ENCODE data around the gene RFX2. TPM values are rescaled to one million over a fixed set of nuclear protein-coding genes. Genes with fewer than 3 reads are reported as not detected.

RFX2 gene
- total and polyA plus RNA-seq, 7 experiments from 2014 or later = 3.8 to 18.4 (median 8.2) TPM

DNA sequence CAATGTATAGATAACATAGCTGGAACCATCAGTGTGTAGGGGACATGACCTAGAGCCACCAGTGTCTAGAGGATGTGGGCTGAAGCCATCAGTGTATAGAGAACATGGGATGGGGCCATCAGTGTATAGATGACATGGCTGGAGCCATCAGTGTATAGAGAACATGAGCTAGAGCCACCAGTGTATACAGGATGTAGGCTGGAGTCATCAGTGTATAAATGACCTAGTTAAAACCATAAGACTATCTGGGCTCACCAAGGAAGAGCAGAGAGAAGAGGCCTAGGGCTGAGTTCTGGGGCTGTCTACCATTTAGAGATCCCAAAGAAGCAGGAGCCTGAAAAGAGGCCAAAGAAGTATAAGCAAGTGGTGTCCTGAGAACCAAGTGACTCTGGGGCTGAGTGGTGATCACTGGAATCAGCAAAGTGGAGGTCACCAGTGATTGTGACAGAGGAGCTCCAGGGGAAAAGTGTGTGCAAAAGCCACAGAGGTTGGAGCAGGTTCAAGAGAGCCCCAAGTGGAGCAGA is 41.0 kb downstream of the RFX2 start:
- ChIA-PET POLR2A (interaction anchor here (0.6 kb wide), 1 partner anchor 346 kb away, joined by 3 read pairs; no protein-coding TSS in a partner anchor), CTCF (interaction anchor here (1.0 to 1.2 kb wide), 2 partner anchors 20 to 57 kb away, joined by 5 to 6 read pairs; no protein-coding TSS in a partner anchor)
- peak; percentile 36 for ATAC-seq
- peak in 3 of 9 donors; percentile 17 to 24 (median 22) for DNase-seq
- peaks cover 16 to 27% (median 22%) of the 10 kb centered on the region in 7 donors for H3K4me1 Mint-ChIP-seq
- Histone ChIP-seq H3K4me3 (ENCODE audit: low read length) (no peak overlapping the region), H3K9me3 (ENCODE audit: control insufficient read depth in 2 of 3, low read length in 3 of 3) (no peaks in the 10 kb centered on the region), H3K4me1 (ENCODE audit: control insufficient read depth in 2 of 2, insufficient read depth in 2 of 2, low read length in 2 of 2) (no peaks in the 10 kb centered on the region), H3K27me3 (ENCODE audit: control insufficient read depth in 2 of 2, insufficient read depth in 2 of 2, low read length in 2 of 2) (no peaks in the 10 kb centered on the region), H3K27ac (ENCODE audit: low read depth, low read length) (no peak overlapping the region), H3K36me3 (ENCODE audit: control insufficient read depth in 2 of 3, insufficient read depth in 3 of 3, low read length in 3 of 3) (no peaks in the 10 kb centered on the region)
- peaks cover 0 to 6% (median 5%) of the 10 kb centered on the region in 5 donors for H3K27me3 Mint-ChIP-seq
- intact Hi-C loops (cut with micrococcal nuclease) = loop anchor here in 1 of 2 donors (5.0 kb wide), 1 partner anchor 43 kb away; the partner anchor contains the start of gene RFX2
- H3K36me3 Mint-ChIP-seq = peaks cover 0 to 6% (median 0%) of the 10 kb centered on the region in 5 donors
- H3K9me3 Mint-ChIP-seq = peaks cover 0 to 8% (median 0%) of the 10 kb centered on the region in 11 donors
- H3K27ac Mint-ChIP-seq = peak overlapping the region in 5 of 9 donors; percentile 7 to 87 (median 30)
- H3K4me3 Mint-ChIP-seq = peak overlapping the region in 2 of 10 donors; percentile 5 to 32

DNA sequence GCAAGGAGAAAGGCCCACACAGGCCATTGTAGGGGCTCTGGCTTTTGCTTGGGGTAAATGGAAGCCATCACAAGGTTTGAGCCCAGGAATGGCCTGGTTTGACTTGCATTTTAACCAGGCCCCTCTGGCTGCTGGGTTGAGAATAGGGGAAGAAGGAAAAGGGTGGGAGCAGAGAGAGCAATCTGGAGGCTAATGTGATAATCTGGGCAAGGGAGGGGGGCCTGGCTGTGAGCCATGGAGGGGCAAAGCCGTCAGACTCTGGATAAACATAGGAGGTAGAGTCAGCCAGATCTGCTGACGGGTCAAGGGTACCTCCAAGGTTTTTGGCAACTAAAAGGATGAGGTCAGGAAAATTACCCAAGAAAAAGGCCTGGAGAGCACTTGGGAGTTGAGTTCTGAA is 41.6 kb downstream of the RFX2 start:
- H3K36me3 Mint-ChIP-seq = peaks cover 0 to 6% (median 0%) of the 10 kb centered on the region in 5 donors
- Histone ChIP-seq H3K9me3 (ENCODE audit: control insufficient read depth in 2 of 3, low read length in 3 of 3) (no peaks in the 10 kb centered on the region), H3K27ac (ENCODE audit: low read depth, low read length) (no peak overlapping the region), H3K27me3 (ENCODE audit: control insufficient read depth in 2 of 2, insufficient read depth in 2 of 2, low read length in 2 of 2) (no peaks in the 10 kb centered on the region), H3K4me1 (ENCODE audit: control insufficient read depth in 2 of 2, insufficient read depth in 2 of 2, low read length in 2 of 2) (no peaks in the 10 kb centered on the region), H3K4me3 (ENCODE audit: low read length) (no peak overlapping the region), H3K36me3 (ENCODE audit: control insufficient read depth in 2 of 3, insufficient read depth in 3 of 3, low read length in 3 of 3) (no peaks in the 10 kb centered on the region)
- ChIA-PET POLR2A (no interaction called here), CTCF (interaction anchor here (1.2 kb wide), 1 partner anchor 58 kb away, joined by 5 read pairs; no protein-coding TSS in a partner anchor)
- peak overlapping the region in 1 of 9 donors; percentile 87 for H3K27ac Mint-ChIP-seq
- intact Hi-C loops (cut with micrococcal nuclease) = loop anchor here in 1 of 2 donors (5.0 kb wide), 1 partner anchor 44 kb away; the partner anchor contains the start of gene RFX2
- ATAC-seq = no peak
- peaks cover 0 to 10% (median 6%) of the 10 kb centered on the region in 5 donors for H3K27me3 Mint-ChIP-seq
- peaks cover 0 to 8% (median 0%) of the 10 kb centered on the region in 11 donors for H3K9me3 Mint-ChIP-seq
- DNase-seq = no peak
- no peak overlapping the region for H3K4me3 Mint-ChIP-seq
- peaks cover 15 to 26% (median 22%) of the 10 kb centered on the region in 7 donors for H3K4me1 Mint-ChIP-seq

DNA sequence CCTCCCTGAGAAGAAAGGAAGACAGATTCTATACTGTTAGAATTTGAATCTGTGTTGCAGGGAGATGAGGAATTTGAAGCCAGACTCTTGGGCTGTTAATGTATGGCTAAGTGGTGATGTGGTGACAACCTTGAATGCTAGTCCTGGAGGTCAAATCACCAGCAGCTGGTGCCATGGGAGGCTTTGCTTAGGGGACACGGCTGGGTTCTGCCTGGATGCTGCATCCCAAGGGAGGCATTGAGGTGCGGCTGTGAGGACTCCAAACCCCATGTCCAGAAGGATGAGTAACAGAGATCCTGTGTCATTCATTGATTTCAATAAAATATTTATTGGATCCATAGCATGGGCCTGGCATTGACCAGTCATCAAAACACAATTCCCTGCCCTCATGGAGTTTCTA is 42.3 kb downstream of the RFX2 start:
- intact Hi-C loops (cut with micrococcal nuclease) = loop anchor here in 1 of 2 donors (5.0 kb wide), 1 partner anchor 44 kb away; the partner anchor contains the start of gene RFX2
- peaks cover 0 to 8% (median 0%) of the 10 kb centered on the region in 11 donors for H3K9me3 Mint-ChIP-seq
- no peak for DNase-seq

DNA sequence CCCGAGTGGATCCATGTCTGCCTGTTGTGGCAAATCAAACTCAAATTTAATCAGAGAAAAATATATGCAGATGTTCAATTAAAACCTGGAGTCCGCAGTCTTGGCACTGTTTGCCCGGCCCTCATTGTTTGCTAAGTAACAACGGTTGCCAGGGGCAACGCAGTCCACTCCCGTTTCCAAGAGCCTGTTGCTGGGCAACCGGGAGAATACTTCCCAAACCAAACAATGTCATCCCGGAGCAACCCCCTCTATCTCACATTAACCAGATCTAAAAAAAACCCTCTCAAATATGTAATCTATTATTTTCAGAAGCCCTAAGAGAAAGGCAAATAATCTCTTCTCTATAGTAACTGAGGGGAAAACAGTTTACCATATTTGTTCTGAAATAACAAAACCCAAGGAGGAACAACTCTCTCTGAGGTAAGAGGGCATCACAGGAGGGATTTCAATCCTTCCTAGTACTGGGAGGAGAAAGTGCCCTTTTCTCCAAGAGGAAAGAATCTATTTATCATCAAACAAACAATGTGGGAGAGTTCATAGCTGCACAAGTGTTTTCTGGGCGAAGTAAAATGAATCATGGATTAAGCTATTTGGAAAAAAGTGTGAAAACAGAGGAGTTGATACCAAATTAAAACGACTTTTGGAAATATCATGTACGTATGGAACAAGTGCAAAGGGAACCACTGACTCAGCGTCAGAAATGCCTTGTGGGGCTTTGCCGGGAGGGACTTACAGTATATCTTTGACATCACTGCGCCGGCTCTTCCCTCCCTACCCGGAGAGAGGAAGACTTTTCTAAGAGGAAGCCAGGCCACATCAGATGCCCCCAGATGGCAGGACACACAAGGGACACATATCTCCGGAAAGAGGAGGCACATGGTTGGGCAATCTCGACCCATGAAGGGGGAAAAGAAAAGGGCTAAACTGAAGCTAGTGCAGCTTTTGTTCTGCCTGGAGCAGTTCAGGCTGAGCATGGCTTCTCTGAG is 43.3 kb downstream of the RFX2 start:
- peak; percentile 43 for ATAC-seq
- ChIA-PET POLR2A (no interaction called here), CTCF (no interaction called here)
- intact Hi-C loops (cut with micrococcal nuclease) = loop anchor here in 1 of 2 donors (5.0 kb wide), 1 partner anchor 45 kb away; the partner anchor contains the start of gene RFX2
- DNase-seq = no peak
- Histone ChIP-seq H3K4me3 (ENCODE audit: low read length) (no peak overlapping the region), H3K27ac (ENCODE audit: low read depth, low read length) (no peak overlapping the region), H3K4me1 (ENCODE audit: control insufficient read depth in 2 of 2, insufficient read depth in 2 of 2, low read length in 2 of 2) (peaks cover 0 to 4% of the 10 kb centered on the region in 2 donors), H3K9me3 (ENCODE audit: control insufficient read depth in 2 of 3, low read length in 3 of 3) (no peaks in the 10 kb centered on the region), H3K36me3 (ENCODE audit: control insufficient read depth in 2 of 3, insufficient read depth in 3 of 3, low read length in 3 of 3) (no peaks in the 10 kb centered on the region), H3K27me3 (ENCODE audit: control insufficient read depth in 2 of 2, insufficient read depth in 2 of 2, low read length in 2 of 2) (no peaks in the 10 kb centered on the region)
- H3K9me3 Mint-ChIP-seq = peaks cover 0 to 8% (median 0%) of the 10 kb centered on the region in 11 donors
- peak overlapping the region in 2 of 9 donors; percentile 16 to 63 for H3K27ac Mint-ChIP-seq
- peaks cover 0 to 6% (median 0%) of the 10 kb centered on the region in 5 donors for H3K36me3 Mint-ChIP-seq
- peaks cover 0 to 11% (median 6%) of the 10 kb centered on the region in 5 donors for H3K27me3 Mint-ChIP-seq
- peaks cover 15 to 34% (median 29%) of the 10 kb centered on the region in 7 donors for H3K4me1 Mint-ChIP-seq
- no peak overlapping the region for H3K4me3 Mint-ChIP-seq

More for the DNA sequence above, 42.3 kb downstream of the RFX2 start:
- Histone ChIP-seq H3K36me3 (ENCODE audit: control insufficient read depth in 2 of 3, insufficient read depth in 3 of 3, low read length in 3 of 3) (no peaks in the 10 kb centered on the region), H3K27me3 (ENCODE audit: control insufficient read depth in 2 of 2, insufficient read depth in 2 of 2, low read length in 2 of 2) (no peaks in the 10 kb centered on the region), H3K27ac (ENCODE audit: low read depth, low read length) (no peak overlapping the region), H3K9me3 (ENCODE audit: control insufficient read depth in 2 of 3, low read length in 3 of 3) (no peaks in the 10 kb centered on the region), H3K4me3 (ENCODE audit: low read length) (no peak overlapping the region), H3K4me1 (ENCODE audit: control insufficient read depth in 2 of 2, insufficient read depth in 2 of 2, low read length in 2 of 2) (no peaks in the 10 kb centered on the region)
- Mint-ChIP-seq H3K27ac (no peak overlapping the region), H3K36me3 (peaks cover 0 to 6% (median 0%) of the 10 kb centered on the region in 5 donors), H3K4me1 (peaks cover 15 to 26% (median 22%) of the 10 kb centered on the region in 7 donors), H3K27me3 (peaks cover 0 to 11% (median 6%) of the 10 kb centered on the region in 5 donors), H3K4me3 (no peak overlapping the region)
- no peak for ATAC-seq
- CTCF ChIA-PET = no interaction called here
- POLR2A ChIA-PET = no interaction called here

DNA sequence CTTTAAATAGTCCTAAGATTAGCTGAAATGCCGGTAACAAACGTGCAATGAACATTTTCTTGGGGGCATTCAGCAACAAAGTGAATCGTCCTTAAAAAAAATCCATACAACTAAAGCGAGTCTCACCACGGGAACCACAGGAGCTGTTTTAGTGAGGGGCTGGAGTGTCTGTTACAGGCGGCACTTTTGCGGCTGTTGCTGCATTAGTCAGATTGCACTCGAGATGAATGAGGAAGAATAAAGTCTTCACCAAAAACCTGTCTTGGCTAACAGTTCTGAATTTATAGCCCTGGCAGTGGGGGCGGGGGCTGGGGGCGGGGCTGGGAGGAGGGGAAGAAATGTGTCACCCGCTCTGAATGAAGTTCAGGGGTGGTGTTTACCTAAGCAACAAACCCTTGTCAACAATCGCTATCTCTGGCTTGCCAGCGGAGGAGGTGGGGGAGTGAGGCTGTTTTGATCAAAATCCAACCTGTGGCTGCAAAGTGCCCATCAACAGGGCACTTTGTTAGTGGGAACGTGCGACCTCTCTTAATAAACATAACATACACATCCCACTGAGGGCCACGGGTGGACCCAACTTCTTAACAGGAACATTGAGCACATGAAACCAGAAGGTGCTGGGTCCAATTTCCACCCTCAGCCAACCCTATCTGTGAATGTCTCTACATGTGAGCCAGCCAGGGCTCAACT is 44.5 kb downstream of the RFX2 start:
- DNase-seq (peak in 2 of 9 donors; percentile 19 to 43), ATAC-seq (peak; percentile 60)
- Mint-ChIP-seq H3K27ac (peak overlapping the region in 6 of 9 donors; percentile 16 to 41 (median 36)), H3K9me3 (peaks cover 0 to 8% (median 0%) of the 10 kb centered on the region in 11 donors), H3K36me3 (peaks cover 0 to 6% (median 0%) of the 10 kb centered on the region in 5 donors), H3K4me1 (peaks cover 20 to 44% (median 38%) of the 10 kb centered on the region in 7 donors), H3K27me3 (peaks cover 0 to 15% (median 6%) of the 10 kb centered on the region in 5 donors), H3K4me3 (peak overlapping the region in 5 of 10 donors; percentile 26 to 48 (median 44))
- H3K27me3 ChIP-seq (ENCODE audit: control insufficient read depth in 2 of 2, insufficient read depth in 2 of 2, low read length in 2 of 2) = no peaks in the 10 kb centered on the region
- CTCF ChIA-PET = interaction anchor here (1.5 kb wide), 1 partner anchor 18 kb away, joined by 3 read pairs; no protein-coding TSS in a partner anchor
- no peak overlapping the region for H3K4me3 ChIP-seq (ENCODE audit: low read length)
- intact Hi-C loops (cut with micrococcal nuclease) = loop anchor here in 1 of 2 donors (5.0 kb wide), 1 partner anchor 46 kb away; the partner anchor contains the start of gene RFX2
- H3K4me1 ChIP-seq (ENCODE audit: control insufficient read depth in 2 of 2, insufficient read depth in 2 of 2, low read length in 2 of 2) = peaks cover 0 to 4% of the 10 kb centered on the region in 2 donors
- H3K9me3 ChIP-seq (ENCODE audit: control insufficient read depth in 2 of 3, low read length in 3 of 3) = no peaks in the 10 kb centered on the region
- no peaks in the 10 kb centered on the region for H3K36me3 ChIP-seq (ENCODE audit: control insufficient read depth in 2 of 3, insufficient read depth in 3 of 3, low read length in 3 of 3)
- no peak overlapping the region for H3K27ac ChIP-seq (ENCODE audit: low read depth, low read length)
- POLR2A ChIA-PET = no interaction called here

Measured in naive thymus-derived CD4-positive, alpha-beta T cell (primary cell).